ENCODE data around the gene TAT. TPM values are rescaled to one million over a fixed set of nuclear protein-coding genes. Genes with fewer than 3 reads are reported as not detected.
A peak's percentile ranks its signal among the peaks of the same experiment; 100 is the strongest.

The TAT gene
- total RNA-seq, 6 experiments from 2014 or later, result 109 to 3,026 (median 1,168) TPM

DNA sequence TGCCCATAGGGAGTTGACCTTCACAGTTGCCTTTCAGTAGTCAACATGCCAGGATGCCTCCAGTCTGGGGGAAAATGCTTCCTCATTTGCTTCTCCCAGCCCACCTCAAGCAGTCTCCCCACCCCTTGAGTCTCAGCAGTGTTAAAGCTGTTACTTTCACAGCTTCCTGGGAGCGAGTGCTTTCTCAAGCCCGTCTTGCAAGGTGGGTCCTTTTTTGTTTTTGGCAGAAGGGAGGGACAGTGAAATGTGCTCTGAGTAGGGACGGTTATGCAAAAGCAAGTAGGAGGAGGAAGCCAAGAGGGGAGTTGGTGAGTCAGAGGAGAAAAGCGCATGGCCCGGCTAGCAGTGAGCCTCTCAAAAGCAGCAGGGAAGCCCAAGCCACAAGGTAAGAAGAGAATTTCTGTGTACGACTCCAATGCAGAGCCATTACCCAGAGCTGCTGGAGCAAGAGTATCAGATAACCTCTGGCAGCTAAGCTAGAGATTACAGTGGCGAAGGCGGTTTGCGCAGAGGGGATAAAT is 50.7 kb downstream of the TAT start, which contains the start of gene CHST4:
TSS of gene CHST4 (plus strand) at position 316 of the 521 bp plus-strand sequence. CDS start 10,252 bp downstream, outside the sequence.
- H3K36me3 ChIP-seq, result no peaks in the 10 kb centered on the region
- 41% methylated on average over 9 of the region's 9 CpGs for WGBS (ENCODE audit: insufficient coverage, low coverage, low lambda C conversion rate, missing lambda C conversion rate)
- intact Hi-C loops (cut with DNase I), result no loop called here
- no peak for DNase-seq
- TF ChIP-seq, protein P1, sequence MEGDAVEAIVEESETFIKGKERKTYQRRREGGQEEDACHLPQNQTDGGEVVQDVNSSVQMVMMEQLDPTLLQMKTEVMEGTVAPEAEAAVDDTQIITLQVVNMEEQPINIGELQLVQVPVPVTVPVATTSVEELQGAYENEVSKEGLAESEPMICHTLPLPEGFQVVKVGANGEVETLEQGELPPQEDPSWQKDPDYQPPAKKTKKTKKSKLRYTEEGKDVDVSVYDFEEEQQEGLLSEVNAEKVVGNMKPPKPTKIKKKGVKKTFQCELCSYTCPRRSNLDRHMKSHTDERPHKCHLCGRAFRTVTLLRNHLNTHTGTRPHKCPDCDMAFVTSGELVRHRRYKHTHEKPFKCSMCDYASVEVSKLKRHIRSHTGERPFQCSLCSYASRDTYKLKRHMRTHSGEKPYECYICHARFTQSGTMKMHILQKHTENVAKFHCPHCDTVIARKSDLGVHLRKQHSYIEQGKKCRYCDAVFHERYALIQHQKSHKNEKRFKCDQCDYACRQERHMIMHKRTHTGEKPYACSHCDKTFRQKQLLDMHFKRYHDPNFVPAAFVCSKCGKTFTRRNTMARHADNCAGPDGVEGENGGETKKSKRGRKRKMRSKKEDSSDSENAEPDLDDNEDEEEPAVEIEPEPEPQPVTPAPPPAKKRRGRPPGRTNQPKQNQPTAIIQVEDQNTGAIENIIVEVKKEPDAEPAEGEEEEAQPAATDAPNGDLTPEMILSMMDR (IDR thresholded peaks at IDR 0.05), result no peak
- no peak for TF ChIP-seq POLR2A (IDR thresholded peaks at IDR 0.05)
- H3K9me3 ChIP-seq, result no peaks in the 10 kb centered on the region
- H3K4me3 ChIP-seq, result peak within 1 kb of the TSS in 1 of 3 donors; percentile 9
- no peak within 1 kb of the TSS for H3K27ac ChIP-seq
- no peaks in the 10 kb centered on the region for H3K4me1 ChIP-seq
- no peak for ATAC-seq
- H3K27me3 ChIP-seq, result no peaks in the 10 kb centered on the region

- no peaks in the 10 kb centered on the region for H3K4me1 ChIP-seq
- H3K27me3 ChIP-seq, result no peaks in the 10 kb centered on the region
- intact Hi-C loops (cut with DNase I), result no loop called here
- TF ChIP-seq, protein P1 (IDR thresholded peaks at IDR 0.05), result no peak
- no peak for TF ChIP-seq POLR2A (IDR thresholded peaks at IDR 0.05)
- no peak overlapping the region for H3K27ac ChIP-seq
- H3K9me3 ChIP-seq, result no peaks in the 10 kb centered on the region
- H3K36me3 ChIP-seq, result no peaks in the 10 kb centered on the region
- no peak overlapping the region for H3K4me3 ChIP-seq
- ATAC-seq, result peak in 1 of 4 donors; percentile 34
- no peak for DNase-seq
- 56% methylated on average over 15 of the region's 16 CpGs for WGBS (ENCODE audit: insufficient coverage, low coverage, low lambda C conversion rate, missing lambda C conversion rate)
These were observed 52.0 kb downstream of the TAT start for GRCh38 chr16:71524566-71525553.

GRCh38 chr16:71520550-71520949 is 56.3 kb downstream of the TAT start:
- peaks cover 0 to 2% (median under 1%) of the 10 kb centered on the region in 4 donors for H3K4me1 ChIP-seq

More at GRCh38 chr16:71520550-71520949, 56.3 kb downstream of the TAT start:
- DNase-seq (no peak), ATAC-seq (no peak)
- H3K36me3 ChIP-seq, result no peaks in the 10 kb centered on the region
- H3K27me3 ChIP-seq, result no peaks in the 10 kb centered on the region
- intact Hi-C loops (cut with DNase I), result no loop called here
- WGBS (ENCODE audit: insufficient coverage, low coverage, low lambda C conversion rate, missing lambda C conversion rate), result 90% methylated on average over 2 of the region's 3 CpGs
- H3K4me3 ChIP-seq, result no peak overlapping the region
- TF ChIP-seq POLR2A (IDR thresholded peaks at IDR 0.05), result no peak
- TF ChIP-seq, protein P1 (IDR thresholded peaks at IDR 0.05), result no peak
- no peaks in the 10 kb centered on the region for H3K9me3 ChIP-seq
- H3K27ac ChIP-seq, result no peak overlapping the region

Small RNA genes lying within 50 kb of the gene (small RNA-seq; reads per million reads assigned to genes)
- 0 reads per million in 2 experiments for gene RNU6-1061P

Other genes starting within 250 kb of the TAT start
- gene CALB2, start 218.4 kb downstream of the TAT start, total RNA-seq, result not detected
- not detected for gene TLE7, start 135.0 kb downstream of the TAT start, total RNA-seq
- gene ZNF23, start 114.8 kb downstream of the TAT start, total RNA-seq, result 1 to 10 TPM; 3.1 to 4.8 (median 3.9) TPM
- gene ZNF19, start 87.8 kb downstream of the TAT start, total RNA-seq, result 1 to 10 TPM; 2.5 to 3.7 (median 2.6) TPM
- gene CHST4, start 50.7 kb downstream of the TAT start, total RNA-seq, result 1 to 10 TPM; 2.0 to 6.5 (median 3.1) TPM
- gene MARVELD3, start 49.1 kb upstream of the TAT start, total RNA-seq, result 1 to 10 TPM; 4.4 to 9.2 (median 5.6) TPM
- 1 to 10 TPM; 2.3 to 9.8 (median 5.6) TPM for gene PHLPP2, start 147.6 kb upstream of the TAT start, total RNA-seq
- 10 to 100 TPM; 47.8 to 54.1 (median 52.5) TPM for gene AP1G1, start 231.7 kb upstream of the TAT start, total RNA-seq

All from right lobe of liver (tissue), 6 donors.